BE2C (cell line): ENCODE data around the gene OR52K2.

Experiments
- DNase-seq: peaks from one replicate; pipeline ENCODE4 v3.0.0-alpha.2; 2020
- H3K27me3 ChIP-seq: fragments of 250-450 bp; sonication (Bioruptor Pico); 2 replicates; pipeline ENCODE4 v1.5.1; 2020; ENCODE audit warnings: mild to moderate bottlenecking
- H3K36me3 ChIP-seq: fragments of 250-450 bp; sonication (Bioruptor Pico); 2 replicates; pipeline ENCODE4 v1.5.1; 2020; ENCODE audit warnings: mild to moderate bottlenecking
- H3K4me1 ChIP-seq: fragments of 250-450 bp; sonication (Bioruptor Pico); 2 replicates; pipeline ENCODE4 v1.5.1; 2020
- H3K4me3 ChIP-seq: 2 replicates; pipeline ENCODE4 v1.5.1; 2011; ENCODE audit warnings: low read depth, low read length
- H3K9me3 ChIP-seq: fragments of 250-450 bp; sonication (Bioruptor Pico); 2 replicates; pipeline ENCODE4 v1.5.1; 2020
- TF ChIP-seq, protein P1 (sequence below): IDR thresholded peaks from 2 replicates; pipeline ENCODE4 v1.5.1; 2012; ENCODE audit warnings: mild to moderate bottlenecking, low read depth, low read length

OR52K2 gene

DNA sequence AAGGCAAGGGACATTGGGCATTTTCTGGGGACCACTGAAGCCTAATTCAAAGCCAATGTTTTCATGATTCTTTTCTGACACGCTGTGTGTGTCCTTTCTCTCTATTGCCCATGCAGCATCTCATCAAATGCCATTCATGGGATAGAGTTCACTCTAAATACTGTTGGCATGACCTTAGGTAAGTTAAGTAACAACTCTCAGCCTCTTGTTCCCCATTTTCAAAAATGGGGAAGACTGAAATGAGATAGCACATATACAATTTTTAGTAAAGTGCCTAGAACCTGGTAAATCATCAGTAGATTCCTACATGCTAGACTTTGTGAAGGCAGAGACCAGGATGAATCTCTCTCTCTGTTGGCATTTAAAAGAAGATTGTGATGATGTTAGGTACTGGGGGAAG, 12.7 kb upstream of the OR52K2 start:
- Histone ChIP-seq H3K4me3 (no peak overlapping the region), H3K27me3 (no peaks in the 10 kb centered on the region), H3K4me1 (no peaks in the 10 kb centered on the region), H3K9me3 (no peaks in the 10 kb centered on the region), H3K36me3 (no peaks in the 10 kb centered on the region)
- DNase-seq, result no peak
- TF ChIP-seq, protein P1, sequence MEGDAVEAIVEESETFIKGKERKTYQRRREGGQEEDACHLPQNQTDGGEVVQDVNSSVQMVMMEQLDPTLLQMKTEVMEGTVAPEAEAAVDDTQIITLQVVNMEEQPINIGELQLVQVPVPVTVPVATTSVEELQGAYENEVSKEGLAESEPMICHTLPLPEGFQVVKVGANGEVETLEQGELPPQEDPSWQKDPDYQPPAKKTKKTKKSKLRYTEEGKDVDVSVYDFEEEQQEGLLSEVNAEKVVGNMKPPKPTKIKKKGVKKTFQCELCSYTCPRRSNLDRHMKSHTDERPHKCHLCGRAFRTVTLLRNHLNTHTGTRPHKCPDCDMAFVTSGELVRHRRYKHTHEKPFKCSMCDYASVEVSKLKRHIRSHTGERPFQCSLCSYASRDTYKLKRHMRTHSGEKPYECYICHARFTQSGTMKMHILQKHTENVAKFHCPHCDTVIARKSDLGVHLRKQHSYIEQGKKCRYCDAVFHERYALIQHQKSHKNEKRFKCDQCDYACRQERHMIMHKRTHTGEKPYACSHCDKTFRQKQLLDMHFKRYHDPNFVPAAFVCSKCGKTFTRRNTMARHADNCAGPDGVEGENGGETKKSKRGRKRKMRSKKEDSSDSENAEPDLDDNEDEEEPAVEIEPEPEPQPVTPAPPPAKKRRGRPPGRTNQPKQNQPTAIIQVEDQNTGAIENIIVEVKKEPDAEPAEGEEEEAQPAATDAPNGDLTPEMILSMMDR, result no peak

DNA sequence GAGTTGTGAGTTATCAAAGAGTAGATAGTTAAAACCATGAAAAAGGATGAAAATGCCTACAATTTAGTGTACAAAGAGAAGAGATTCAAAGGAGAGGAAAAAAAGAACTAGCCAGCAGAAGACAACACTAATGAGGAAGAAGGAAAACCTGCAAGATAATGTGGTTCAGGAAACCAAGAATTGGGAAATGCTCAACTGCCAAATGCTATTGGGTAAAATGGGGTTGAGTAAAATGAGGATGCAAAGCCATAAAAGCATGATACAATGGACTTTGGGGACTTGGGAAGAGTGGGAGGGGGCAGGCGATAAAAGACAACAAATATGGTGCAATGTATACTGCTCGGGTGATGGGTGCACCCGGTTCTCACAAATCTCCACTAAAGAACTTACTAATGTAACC, 7.6 kb upstream of the OR52K2 start:
- H3K27me3 ChIP-seq, result no peaks in the 10 kb centered on the region
- TF ChIP-seq, protein P1, result no peak
- no peaks in the 10 kb centered on the region for H3K9me3 ChIP-seq
- no peaks in the 10 kb centered on the region for H3K36me3 ChIP-seq
- no peak for DNase-seq
- no peaks in the 10 kb centered on the region for H3K4me1 ChIP-seq
- no peak overlapping the region for H3K4me3 ChIP-seq

DNA sequence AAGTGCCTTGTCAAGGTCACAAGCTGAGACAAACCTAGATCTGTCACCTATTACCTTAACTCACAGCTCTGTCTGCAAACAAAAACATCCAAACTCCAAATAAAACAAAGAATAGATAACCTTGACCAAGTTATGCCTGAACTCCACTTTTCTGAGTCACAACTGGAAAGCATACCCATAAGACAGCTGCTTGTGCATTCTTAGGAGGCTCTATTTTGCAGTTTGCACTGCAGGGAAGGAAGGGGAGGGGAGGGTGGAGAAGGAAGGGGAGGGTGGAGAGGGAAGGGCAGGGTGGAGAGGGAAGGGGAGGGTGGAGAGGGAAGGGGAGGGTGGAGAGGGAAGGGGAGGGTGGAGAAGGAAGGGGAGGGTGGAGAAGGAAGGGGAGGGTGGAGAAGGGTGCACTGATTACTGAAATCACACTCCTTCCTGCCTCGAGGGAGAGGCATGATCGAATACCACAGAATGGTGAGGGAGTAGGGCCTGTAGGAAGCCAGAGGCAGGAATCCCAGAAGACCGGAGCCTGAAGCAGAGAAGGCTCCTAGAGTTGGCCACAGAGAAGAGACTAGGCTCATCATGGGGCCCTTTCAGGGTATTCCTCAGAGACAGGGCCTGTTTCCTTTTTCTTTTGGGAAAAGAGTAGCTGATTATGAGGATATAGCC, 5.7 kb upstream of the OR52K2 start:
- Histone ChIP-seq H3K27me3 (no peaks in the 10 kb centered on the region), H3K36me3 (no peaks in the 10 kb centered on the region), H3K4me1 (no peaks in the 10 kb centered on the region), H3K4me3 (no peak overlapping the region), H3K9me3 (no peaks in the 10 kb centered on the region)
- TF ChIP-seq, protein P1, result no peak
- no peak for DNase-seq

DNA sequence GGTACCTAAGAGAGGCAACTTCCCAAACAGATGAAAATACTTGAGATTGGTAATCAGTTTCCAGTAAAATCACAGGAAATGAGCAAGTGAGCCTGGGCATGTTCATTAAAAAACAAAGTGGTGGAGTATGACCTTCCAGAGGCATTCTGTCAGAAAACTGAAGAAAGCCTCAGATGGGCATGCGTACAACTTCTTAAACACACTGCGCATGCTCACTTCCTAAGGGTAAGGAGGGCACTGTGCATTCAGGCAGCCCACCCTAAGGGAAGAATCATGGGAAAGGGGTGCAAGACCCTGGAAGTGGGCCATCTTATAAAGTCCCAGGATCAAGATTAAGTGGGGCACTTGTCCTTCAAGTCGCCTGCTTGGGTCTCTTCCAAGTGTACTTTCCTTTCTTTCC, 4.0 kb downstream of the OR52K2 start:
- DNase-seq, result no peak
- Histone ChIP-seq H3K36me3 (no peaks in the 10 kb centered on the region), H3K27me3 (no peaks in the 10 kb centered on the region), H3K4me3 (no peak overlapping the region), H3K4me1 (no peaks in the 10 kb centered on the region), H3K9me3 (no peaks in the 10 kb centered on the region)
- TF ChIP-seq, protein P1, result no peak

DNA sequence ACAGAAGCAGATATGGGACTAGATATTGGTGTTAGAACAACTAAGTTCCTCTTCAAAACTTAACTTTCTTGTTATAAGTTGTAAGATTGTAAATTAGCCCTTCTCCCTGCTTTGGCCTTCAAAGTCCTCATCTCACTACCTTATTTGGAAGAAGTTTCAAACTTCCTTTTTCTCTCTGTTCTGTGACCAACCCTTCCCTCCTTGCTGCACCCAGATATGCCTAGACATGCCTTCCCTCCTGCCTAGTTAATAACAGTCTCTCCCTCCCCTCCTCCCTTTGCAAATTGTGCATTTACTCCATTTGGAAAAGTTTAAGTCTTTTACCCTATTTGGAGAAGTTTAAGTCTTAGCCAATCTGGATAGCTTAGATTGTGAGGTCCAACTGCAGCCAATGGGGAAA, 4.9 kb downstream of the OR52K2 start:
- Histone ChIP-seq H3K36me3 (no peaks in the 10 kb centered on the region), H3K4me3 (no peak overlapping the region), H3K27me3 (no peaks in the 10 kb centered on the region), H3K9me3 (no peaks in the 10 kb centered on the region), H3K4me1 (no peaks in the 10 kb centered on the region)
- DNase-seq, result no peak
- TF ChIP-seq, protein P1, result no peak

DNA sequence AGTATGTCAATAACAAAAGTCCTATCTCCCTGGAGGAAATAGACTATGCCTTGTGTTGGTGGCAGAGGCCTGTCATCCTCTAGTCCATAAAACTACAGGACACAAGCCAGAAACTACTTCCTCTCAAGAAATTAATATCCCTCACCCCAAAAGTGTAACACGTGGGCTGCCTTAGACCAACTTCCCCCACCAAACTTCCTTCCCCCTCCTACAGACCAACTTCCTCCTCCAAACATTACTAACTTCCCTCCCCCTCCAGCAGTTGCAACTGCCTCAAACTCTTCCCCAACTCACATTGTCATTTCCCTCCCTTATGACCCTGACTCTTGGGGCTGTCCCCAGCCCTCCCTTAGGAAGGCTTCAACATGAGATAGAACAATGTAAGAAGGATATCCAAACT, 6.3 kb downstream of the OR52K2 start:
- Histone ChIP-seq H3K4me1 (no peaks in the 10 kb centered on the region), H3K9me3 (no peaks in the 10 kb centered on the region), H3K36me3 (no peaks in the 10 kb centered on the region), H3K4me3 (no peak overlapping the region), H3K27me3 (no peaks in the 10 kb centered on the region)
- TF ChIP-seq, protein P1, result no peak
- DNase-seq, result no peak
